ENCODE data around the gene THAP11. TPM values are rescaled to one million over a fixed set of nuclear protein-coding genes. Genes with fewer than 3 reads are reported as not detected.

The THAP11 gene
- total and polyA plus RNA-seq, 2 of the 13 experiments (the other 11 are each of a cell fraction or from before 2014, with no cell fraction given) = 44.2 to 53.4 TPM

DNA sequence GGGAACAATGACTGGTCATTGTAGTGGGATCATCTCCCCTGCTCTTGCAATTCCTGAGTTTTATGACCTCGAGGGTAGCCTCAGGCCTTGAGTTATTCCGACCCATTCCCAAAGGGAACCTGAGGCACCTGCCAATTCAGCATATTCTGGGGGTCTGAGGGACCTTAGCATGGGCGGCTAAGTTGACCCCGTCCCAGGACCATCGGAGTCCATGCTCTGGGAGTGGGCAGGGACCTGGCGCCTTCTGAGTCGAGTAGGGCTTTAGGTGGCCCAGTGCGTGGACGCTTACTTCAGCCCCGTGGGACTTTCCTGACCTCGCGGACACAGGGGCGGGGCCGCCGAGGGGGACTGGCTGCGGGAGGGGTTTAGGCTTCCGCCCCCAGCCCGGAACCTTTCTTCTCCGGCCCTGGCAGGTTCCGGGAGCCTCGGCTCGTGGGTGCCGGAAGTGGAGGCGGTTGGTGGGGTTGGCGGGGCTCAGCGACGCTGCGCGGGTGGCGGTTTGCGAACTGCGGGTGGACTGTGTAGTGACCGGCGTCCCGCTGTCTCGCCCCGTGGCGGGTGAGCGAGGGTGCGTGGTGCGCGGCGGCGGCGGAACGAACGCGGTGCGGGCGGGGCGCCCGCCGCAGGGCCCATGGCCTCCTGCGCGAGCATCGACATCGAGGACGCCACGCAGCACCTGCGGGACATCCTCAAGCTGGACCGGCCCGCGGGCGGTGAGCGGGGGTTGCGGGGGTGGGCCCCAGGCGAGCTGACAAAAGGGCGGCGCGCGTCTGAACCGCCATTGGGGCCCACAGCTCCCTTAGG lies 30.7 kb downstream of the THAP11 start, which contains the start of gene EDC4 (continued):
- TF ChIP-seq, protein P1, sequence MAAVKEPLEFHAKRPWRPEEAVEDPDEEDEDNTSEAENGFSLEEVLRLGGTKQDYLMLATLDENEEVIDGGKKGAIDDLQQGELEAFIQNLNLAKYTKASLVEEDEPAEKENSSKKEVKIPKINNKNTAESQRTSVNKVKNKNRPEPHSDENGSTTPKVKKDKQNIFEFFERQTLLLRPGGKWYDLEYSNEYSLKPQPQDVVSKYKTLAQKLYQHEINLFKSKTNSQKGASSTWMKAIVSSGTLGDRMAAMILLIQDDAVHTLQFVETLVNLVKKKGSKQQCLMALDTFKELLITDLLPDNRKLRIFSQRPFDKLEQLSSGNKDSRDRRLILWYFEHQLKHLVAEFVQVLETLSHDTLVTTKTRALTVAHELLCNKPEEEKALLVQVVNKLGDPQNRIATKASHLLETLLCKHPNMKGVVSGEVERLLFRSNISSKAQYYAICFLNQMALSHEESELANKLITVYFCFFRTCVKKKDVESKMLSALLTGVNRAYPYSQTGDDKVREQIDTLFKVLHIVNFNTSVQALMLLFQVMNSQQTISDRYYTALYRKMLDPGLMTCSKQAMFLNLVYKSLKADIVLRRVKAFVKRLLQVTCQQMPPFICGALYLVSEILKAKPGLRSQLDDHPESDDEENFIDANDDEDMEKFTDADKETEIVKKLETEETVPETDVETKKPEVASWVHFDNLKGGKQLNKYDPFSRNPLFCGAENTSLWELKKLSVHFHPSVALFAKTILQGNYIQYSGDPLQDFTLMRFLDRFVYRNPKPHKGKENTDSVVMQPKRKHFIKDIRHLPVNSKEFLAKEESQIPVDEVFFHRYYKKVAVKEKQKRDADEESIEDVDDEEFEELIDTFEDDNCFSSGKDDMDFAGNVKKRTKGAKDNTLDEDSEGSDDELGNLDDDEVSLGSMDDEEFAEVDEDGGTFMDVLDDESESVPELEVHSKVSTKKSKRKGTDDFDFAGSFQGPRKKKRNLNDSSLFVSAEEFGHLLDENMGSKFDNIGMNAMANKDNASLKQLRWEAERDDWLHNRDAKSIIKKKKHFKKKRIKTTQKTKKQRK (IDR thresholded peaks at IDR 0.05; ENCODE audit: low read length) = no peak
- TF ChIP-seq CCAR2 (optimal IDR thresholded peaks at IDR 0.05; ENCODE audit: low read depth, low read length) (peak; percentile 94), ZBTB7A (CRISPR knock-in tag; IDR thresholded peaks at IDR 0.05) (no peak), THAP11 (CRISPR knock-in tag; IDR thresholded peaks at IDR 0.05) (peak; percentile 96), HNRNPUL1 (IDR thresholded peaks at IDR 0.05; ENCODE audit: low read depth, low read length) (no peak), HDAC1 (CRISPR knock-in tag; IDR thresholded peaks at IDR 0.05) (peak; percentile 89), ESRRA (CRISPR knock-in tag; IDR thresholded peaks at IDR 0.05; ENCODE audit: low read depth) (no peak), ZNF367 (CRISPR knock-in tag; IDR thresholded peaks at IDR 0.05; ENCODE audit: borderline replicate concordance) (peak; percentile 35; the same call in 1 of the 2 replicates), ZNF430 (CRISPR knock-in tag; IDR thresholded peaks at IDR 0.05) (peak; percentile 93), PCBP1 (IDR thresholded peaks at IDR 0.05; ENCODE audit: borderline replicate concordance, low read depth, low read length) (0 out of 2 replicates have a peak, but pooled peaks have one; percentile 81), ZNF883 (CRISPR knock-in tag; IDR thresholded peaks at IDR 0.05; ENCODE audit: not compliant biosample characterization) (peak; percentile 84), SMAD1 (CRISPR knock-in tag; IDR thresholded peaks at IDR 0.05; ENCODE audit: borderline replicate concordance, low read depth) (peak; percentile 93; the same call in 1 of the 2 replicates), ZNF260 (CRISPR knock-in tag; IDR thresholded peaks at IDR 0.05; ENCODE audit: borderline replicate concordance, low read depth) (0 out of 2 replicates have a peak, but pooled peaks have one; percentile 89), STAG1 (CRISPR knock-in tag; IDR thresholded peaks at IDR 0.05) (peak; percentile 27), RXRA (CRISPR knock-in tag; IDR thresholded peaks at IDR 0.05) (peak; percentile 71; the same call in 1 of the 2 replicates)
- TF ChIP-seq, protein P2, sequence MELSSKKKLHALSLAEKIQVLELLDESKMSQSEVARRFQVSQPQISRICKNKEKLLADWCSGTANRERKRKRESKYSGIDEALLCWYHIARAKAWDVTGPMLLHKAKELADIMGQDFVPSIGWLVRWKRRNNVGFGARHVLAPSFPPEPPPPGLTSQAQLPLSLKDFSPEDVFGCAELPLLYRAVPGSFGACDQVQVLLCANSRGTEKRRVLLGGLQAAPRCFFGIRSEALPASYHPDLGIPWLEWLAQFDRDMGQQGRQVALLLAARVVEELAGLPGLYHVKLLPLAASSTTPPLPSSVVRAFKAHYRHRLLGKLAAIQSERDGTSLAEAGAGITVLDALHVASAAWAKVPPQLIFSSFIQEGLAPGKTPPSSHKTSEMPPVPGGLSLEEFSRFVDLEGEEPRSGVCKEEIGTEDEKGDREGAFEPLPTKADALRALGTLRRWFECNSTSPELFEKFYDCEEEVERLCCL (CRISPR knock-in tag; IDR thresholded peaks at IDR 0.05; ENCODE audit: borderline replicate concordance) = no peak
- TF ChIP-seq, protein P3, sequence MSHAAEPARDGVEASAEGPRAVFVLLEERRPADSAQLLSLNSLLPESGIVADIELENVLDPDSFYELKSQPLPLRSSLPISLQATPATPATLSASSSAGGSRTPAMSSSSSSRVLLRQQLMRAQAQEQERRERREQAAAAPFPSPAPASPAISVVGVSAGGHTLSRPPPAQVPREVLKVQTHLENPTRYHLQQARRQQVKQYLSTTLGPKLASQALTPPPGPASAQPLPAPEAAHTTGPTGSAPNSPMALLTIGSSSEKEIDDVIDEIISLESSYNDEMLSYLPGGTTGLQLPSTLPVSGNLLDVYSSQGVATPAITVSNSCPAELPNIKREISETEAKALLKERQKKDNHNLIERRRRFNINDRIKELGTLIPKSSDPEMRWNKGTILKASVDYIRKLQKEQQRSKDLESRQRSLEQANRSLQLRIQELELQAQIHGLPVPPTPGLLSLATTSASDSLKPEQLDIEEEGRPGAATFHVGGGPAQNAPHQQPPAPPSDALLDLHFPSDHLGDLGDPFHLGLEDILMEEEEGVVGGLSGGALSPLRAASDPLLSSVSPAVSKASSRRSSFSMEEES (CRISPR knock-in tag; IDR thresholded peaks at IDR 0.05) = no peak

Measured in HepG2 (cell line).